Tibial artery (tissue), 4 donors: ENCODE results near the gene KRTAP5-2.
"Not testable (repeated sequence)": the region's sequence is repeated elsewhere in the genome, so short reads cannot be mapped to it uniquely, and the experiment has no call there.

ENCODE experiments used
- DNase-seq, 2 donors: peaks; one replicate each; pipeline ENCODE4 v3.0.0-alpha.2; 2019
- H3K27ac ChIP-seq, 2 donors: fragments of 200-600 bp; sonication (generic) in 1 of 2; 1 replicate in 1 of 2; 2 replicates in 1 of 2; pipeline ENCODE4 v1.5.1; 2018 to 2019; ENCODE audit warnings: mild to moderate bottlenecking in 1 of 2
- H3K27me3 ChIP-seq, 2 donors: fragments of 200-600 bp; sonication (generic) in 1 of 2; one replicate each; pipeline versions ENCODE4 v1.5.1 to v1.6.0; 2016 to 2019
- H3K36me3 ChIP-seq, 3 donors: fragments of 200-600 bp; sonication (generic) in 2 of 3; one replicate each; pipeline ENCODE4 v1.5.1; 2016 to 2019; ENCODE audit warnings: mild to moderate bottlenecking in 2 of 3
- H3K4me1 ChIP-seq, 4 donors: fragments of 200-600 bp; sonication (generic) in 2 of 4; 1 replicate in 3 of 4; 2 replicates in 1 of 4; pipeline ENCODE4 v1.5.1; 2016 to 2019
- H3K4me3 ChIP-seq, 2 donors: fragments of 200-600 bp; sonication (generic) in 1 of 2; 1 replicate in 1 of 2; 2 replicates in 1 of 2; pipeline ENCODE4 v1.5.1; 2018 to 2019; ENCODE audit warnings: mild to moderate bottlenecking in 2 of 2
- H3K9me3 ChIP-seq, 3 donors: fragments of 200-600 bp; sonication (generic) in 1 of 3; one replicate each; pipeline ENCODE4 v1.5.1; 2016 to 2019
- intact Hi-C: fragments of 100-400 bp; cut with DNase I; formaldehyde crosslinking; loops from one replicate; pipeline ENCODE4 v1.15.0; 2023; ENCODE audit warnings: low total_unique reads
- TF ChIP-seq, protein P1 (sequence below), 2 experiments: fragments of 200-600 bp in 1 of 2; fragments of 450-650 bp in 1 of 2; IDR thresholded peaks; one replicate each; pipeline ENCODE4 v1.5.1; 2017 to 2019; ENCODE audit warnings: antibody characterized with exemption in 2 of 2, mild to moderate bottlenecking in 1 of 2, moderate library complexity in 1 of 2

The KRTAP5-2 gene

DNA sequence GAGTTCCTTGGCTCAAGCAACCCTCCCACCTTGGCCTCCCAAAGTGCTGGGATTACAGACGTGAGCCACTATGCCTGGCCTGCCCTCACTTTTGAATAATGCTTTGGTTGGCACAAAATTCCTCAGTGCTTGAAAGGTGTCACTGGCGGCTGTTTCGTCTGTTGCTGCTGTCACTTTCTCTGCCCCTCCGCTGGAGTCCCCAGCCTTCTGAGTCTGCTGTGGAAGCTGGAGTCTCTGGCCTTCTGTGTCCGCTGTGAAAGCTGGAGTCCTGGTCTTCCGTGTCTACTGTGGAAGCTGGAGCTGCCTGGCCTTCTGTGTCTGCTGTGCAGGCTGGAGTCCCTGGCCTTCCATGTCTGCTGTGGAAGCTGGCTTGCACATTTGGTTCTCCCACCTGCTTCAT is 8.1 kb downstream of the KRTAP5-2 start:
- Histone ChIP-seq H3K9me3 (no peaks in the 10 kb centered on the region), H3K4me3 (no peak overlapping the region), H3K4me1 (no peaks in the 10 kb centered on the region), H3K27ac (no peak overlapping the region), H3K27me3 (peaks cover 0 to 15% of the 10 kb centered on the region in 2 donors), H3K36me3 (no peaks in the 10 kb centered on the region)
- TF ChIP-seq, protein P1, sequence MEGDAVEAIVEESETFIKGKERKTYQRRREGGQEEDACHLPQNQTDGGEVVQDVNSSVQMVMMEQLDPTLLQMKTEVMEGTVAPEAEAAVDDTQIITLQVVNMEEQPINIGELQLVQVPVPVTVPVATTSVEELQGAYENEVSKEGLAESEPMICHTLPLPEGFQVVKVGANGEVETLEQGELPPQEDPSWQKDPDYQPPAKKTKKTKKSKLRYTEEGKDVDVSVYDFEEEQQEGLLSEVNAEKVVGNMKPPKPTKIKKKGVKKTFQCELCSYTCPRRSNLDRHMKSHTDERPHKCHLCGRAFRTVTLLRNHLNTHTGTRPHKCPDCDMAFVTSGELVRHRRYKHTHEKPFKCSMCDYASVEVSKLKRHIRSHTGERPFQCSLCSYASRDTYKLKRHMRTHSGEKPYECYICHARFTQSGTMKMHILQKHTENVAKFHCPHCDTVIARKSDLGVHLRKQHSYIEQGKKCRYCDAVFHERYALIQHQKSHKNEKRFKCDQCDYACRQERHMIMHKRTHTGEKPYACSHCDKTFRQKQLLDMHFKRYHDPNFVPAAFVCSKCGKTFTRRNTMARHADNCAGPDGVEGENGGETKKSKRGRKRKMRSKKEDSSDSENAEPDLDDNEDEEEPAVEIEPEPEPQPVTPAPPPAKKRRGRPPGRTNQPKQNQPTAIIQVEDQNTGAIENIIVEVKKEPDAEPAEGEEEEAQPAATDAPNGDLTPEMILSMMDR (IDR thresholded peaks at IDR 0.05): no peak
- intact Hi-C loops: no loop called here
- DNase-seq: peak in 1 of 2 donors; percentile 42

DNA sequence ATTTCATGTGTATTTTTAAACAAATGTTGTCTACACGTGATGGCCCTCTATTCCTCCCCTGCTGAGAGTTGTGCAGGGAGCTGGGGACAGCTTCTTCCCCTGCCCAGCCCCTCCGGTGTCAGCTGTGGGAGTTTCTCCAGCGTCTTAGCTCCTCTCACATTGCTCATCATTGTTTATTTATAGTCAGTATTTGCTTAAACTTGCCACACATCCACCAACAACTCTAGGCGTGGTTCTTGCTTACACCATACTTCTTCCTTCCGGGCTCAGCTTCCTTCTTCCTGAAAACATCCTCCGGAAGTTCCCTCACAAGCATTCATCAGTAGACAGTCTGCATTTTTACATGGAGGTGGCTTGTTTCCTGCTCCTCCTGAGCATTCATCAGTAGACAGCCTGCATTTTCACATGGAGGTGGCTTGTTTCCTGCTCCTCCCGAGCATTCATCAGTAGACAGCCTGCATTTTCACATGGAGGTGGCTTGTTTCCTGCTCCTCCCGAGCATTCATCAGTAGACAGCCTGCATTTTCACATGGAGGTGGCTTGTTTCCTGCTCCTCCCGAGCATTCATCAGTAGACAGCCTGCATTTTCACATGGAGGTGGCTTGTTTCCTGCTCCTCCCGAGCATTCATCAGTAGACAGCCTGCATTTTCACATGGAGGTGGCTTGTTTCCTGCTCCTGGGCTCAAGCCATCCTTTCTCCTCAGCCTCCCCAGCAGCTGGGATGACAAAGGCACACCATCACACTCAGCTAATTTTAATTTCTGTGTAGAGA is 8.7 kb downstream of the KRTAP5-2 start:
- H3K9me3 ChIP-seq, H3K27ac ChIP-seq, intact Hi-C loops, H3K36me3 ChIP-seq, H3K4me3 ChIP-seq, H3K4me1 ChIP-seq: not testable (repeated sequence)
- H3K27me3 ChIP-seq: peaks cover 0 to 15% of the 10 kb centered on the region in 2 donors
- DNase-seq: peak in 1 of 2 donors; percentile 42

DNA sequence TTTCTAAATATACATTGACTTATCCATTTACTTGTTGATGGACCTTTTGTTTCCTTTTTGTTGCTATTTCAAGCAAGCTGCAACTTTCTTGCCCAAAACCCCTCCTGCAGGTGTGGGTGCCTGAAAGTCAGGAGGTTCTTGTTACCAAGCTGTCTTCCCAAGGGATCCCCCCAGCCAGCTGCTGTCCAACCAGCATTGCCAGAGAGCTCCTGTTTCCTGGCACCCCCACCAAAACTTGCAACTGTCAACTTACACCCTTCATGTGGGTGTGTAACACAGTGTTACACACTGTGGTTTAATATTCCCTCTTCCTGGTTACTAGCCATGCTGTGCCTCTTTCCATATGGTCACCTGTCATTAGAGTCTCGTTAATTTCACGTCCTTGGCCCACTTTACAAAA is 11.4 kb downstream of the KRTAP5-2 start:
- Histone ChIP-seq H3K27ac (no peak overlapping the region), H3K9me3 (no peaks in the 10 kb centered on the region), H3K4me3 (no peak overlapping the region), H3K27me3 (no peaks in the 10 kb centered on the region), H3K36me3 (no peaks in the 10 kb centered on the region), H3K4me1 (no peaks in the 10 kb centered on the region)
- TF ChIP-seq, protein P1 (IDR thresholded peaks at IDR 0.05): no peak
- peak in 1 of 2 donors; percentile 5 for DNase-seq
- intact Hi-C loops: no loop called here

DNA sequence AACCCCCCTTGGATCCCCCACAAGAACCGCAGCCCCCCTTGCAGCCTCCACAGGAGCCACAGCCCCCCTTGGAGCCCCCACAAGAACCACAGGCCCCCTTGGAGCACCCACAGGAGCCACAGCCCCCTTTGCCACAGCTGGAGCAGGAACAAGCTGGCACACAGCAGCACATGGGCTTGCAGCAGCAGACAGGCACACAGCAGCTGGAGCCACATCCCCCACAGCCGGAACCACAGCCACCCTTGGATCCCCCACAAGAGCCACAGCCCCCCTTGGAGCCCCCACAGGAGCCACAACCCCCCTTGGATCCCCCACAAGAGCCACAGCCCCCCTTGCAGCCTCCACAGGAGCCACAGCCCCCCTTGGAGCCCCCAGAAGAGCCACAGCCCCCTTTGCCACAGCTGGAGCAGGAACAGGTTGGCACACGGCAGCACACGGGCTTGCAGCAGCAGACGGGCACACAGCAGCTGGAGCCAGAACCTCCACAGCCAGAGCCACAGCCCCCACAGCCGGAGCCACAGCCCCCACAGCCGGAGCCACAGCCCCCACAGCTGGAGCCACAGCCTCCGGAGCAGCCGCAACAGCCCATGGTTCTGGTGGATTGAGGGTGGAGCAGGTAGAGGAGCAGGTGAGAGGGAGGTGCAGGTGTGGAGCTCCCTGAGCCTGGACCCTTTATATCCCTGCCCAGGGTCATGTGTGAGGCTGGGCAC is 13.3 kb downstream of the KRTAP5-2 start, which contains the start of gene KRTAP5-1:
Gene KRTAP5-1 (minus strand): TSS at position 623 of the 710 bp plus-strand sequence. CDS start 34 bp downstream, at position 589.
- H3K4me3 ChIP-seq, H3K27me3 ChIP-seq, H3K27ac ChIP-seq, H3K4me1 ChIP-seq, H3K9me3 ChIP-seq, H3K36me3 ChIP-seq, intact Hi-C loops: not testable (repeated sequence)
- DNase-seq: peak in 1 of 2 donors; percentile 31

DNA sequence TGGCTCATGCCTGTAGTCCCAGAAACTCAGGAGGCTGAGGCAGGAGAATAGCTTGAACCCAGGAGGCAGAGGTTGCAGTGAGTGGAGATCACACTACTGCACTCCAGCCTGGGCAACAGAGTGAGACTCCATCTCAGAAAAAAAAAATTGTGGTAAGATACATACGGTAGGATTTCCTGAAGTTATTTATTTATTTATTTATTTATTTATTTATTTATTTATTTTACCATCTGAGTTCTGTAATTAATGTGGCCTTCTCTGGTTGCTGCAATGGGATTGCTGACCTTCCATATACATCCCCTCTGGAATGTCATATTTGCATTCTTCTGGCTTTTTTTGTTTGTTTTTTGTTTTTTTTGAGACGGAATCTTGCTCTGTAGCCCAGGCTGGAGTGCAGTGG is 15.2 kb downstream of the KRTAP5-2 start:
- H3K4me3 ChIP-seq, H3K27ac ChIP-seq, H3K36me3 ChIP-seq, H3K4me1 ChIP-seq, H3K27me3 ChIP-seq, intact Hi-C loops, DNase-seq, H3K9me3 ChIP-seq: not testable (repeated sequence)

DNA sequence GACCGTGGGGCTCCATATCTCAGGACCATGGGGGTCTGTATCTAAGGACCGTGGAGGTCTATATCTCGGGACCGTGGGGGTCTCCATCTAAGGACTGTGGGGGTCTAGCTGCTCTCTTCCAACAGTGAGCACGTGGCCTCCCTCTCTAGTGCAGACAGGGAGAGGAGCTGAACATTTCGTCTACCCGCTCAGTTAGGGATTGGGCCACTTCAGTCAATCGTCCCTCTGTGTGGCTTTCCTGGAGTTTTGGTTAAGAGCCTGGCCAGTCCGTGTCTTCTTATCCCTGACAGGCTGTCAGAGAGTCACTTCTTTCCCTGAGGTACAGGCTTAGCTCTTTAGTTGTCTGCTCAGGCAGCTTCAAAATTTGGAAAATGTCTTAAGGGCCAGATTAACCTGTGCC is 16.1 kb downstream of the KRTAP5-2 start:
- intact Hi-C loops: no loop called here
- H3K27ac ChIP-seq: no peak overlapping the region
- peaks cover 0 to 8% (median 7%) of the 10 kb centered on the region in 3 donors for H3K9me3 ChIP-seq
- no peak overlapping the region for H3K4me3 ChIP-seq
- TF ChIP-seq, protein P1 (IDR thresholded peaks at IDR 0.05): no peak
- H3K27me3 ChIP-seq: no peaks in the 10 kb centered on the region
- no peaks in the 10 kb centered on the region for H3K4me1 ChIP-seq
- peak in 1 of 2 donors; percentile 33 for DNase-seq
- no peaks in the 10 kb centered on the region for H3K36me3 ChIP-seq

DNA sequence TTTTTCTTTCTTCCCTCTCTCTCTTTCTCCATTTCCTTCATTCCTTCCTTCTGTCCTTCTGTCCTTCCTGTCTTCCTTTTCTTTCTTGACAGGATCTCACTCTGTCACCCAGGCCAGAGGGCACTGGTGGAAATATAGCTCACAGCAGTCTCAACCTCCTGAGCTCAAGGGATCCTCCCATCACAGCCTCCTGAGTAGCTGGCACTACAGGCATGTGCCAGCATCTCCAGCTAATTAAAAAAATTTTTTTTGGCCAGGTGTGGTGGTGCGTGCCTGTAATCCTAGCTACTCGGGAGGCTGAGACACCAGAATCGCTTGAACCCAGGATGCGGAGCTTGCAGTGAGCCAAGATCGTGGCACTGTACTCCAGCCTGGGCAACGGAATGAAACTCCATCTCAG is 21.3 kb downstream of the KRTAP5-2 start:
- no peak overlapping the region for H3K27ac ChIP-seq
- H3K36me3 ChIP-seq: no peaks in the 10 kb centered on the region
- peaks cover 0 to 24% (median 23%) of the 10 kb centered on the region in 4 donors for H3K4me1 ChIP-seq
- intact Hi-C loops: loop anchor here (10.0 kb wide), 1 partner anchor 122 kb away; no protein-coding TSS in a partner anchor
- TF ChIP-seq, protein P1 (IDR thresholded peaks at IDR 0.05): no peak
- H3K9me3 ChIP-seq: peaks cover 0 to 8% (median 7%) of the 10 kb centered on the region in 3 donors
- peak in 1 of 2 donors; percentile 45 for DNase-seq
- H3K27me3 ChIP-seq: no peaks in the 10 kb centered on the region
- H3K4me3 ChIP-seq: no peak overlapping the region

DNA sequence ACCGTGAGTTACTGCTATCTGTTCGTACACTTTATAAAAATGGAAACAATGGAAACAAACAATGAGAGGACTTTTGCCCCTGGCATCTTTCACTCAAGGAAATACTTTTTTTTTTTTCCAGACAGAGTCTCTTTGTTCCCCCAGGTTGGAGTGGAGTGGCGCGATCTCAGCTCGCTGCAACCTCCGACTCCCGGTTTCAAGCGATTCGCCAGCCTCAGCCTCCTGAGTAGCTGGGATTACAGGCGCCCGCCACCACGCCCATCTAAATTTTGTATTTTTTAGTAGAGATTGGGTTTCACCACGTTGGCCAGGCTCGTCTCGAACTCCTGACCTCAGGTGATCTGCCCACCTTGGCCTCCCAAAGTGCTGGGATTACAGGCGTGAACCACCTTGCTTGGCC is 22.3 kb downstream of the KRTAP5-2 start:
- H3K4me1 ChIP-seq: peaks cover 0 to 31% (median 30%) of the 10 kb centered on the region in 4 donors
- H3K9me3 ChIP-seq, H3K27ac ChIP-seq, H3K36me3 ChIP-seq, H3K27me3 ChIP-seq, DNase-seq, H3K4me3 ChIP-seq: not testable (repeated sequence)
- intact Hi-C loops: loop anchor here (10.0 kb wide), 1 partner anchor 121 kb away; no protein-coding TSS in a partner anchor
